Activated CD4-positive, alpha-beta T cell treated with anti-CD3 and anti-CD28 coated beads for 36 hours (primary cell): ENCODE results near the gene ATP9B. TPM values are rescaled to one million over a fixed set of nuclear protein-coding genes. Genes with fewer than 3 reads are reported as not detected.

Experiments used
- ATAC-seq: fragments of 200-7000 bp; cut with Tn5 transposase; one replicate; pipeline ENCODE4 v1.10.0; 2021; ENCODE audit warnings: mild to moderate bottlenecking, moderate library complexity
- CTCF ChIA-PET: fragments of 350-600 bp; sonication (Branson Sonifier 250); formaldehyde crosslinking; loops from one replicate; lab custom pipeline; 2021; ENCODE audit warnings: antibody characterized with exemption; lab: Charles Lee
- POLR2A ChIA-PET: fragments of 350-600 bp; sonication (Branson Sonifier 250); formaldehyde crosslinking; loops from one replicate; lab custom pipeline; 2021; ENCODE audit warnings: antibody characterized with exemption, inconsistent platforms; lab: Charles Lee
- DNase-seq: peaks from one replicate; pipeline ENCODE4 v3.0.0-alpha.2; 2020
- H3K27ac Mint-ChIP-seq: one replicate; pipeline ENCODE4 v1.8.0; 2021; ENCODE audit warnings: mixed read lengths
- H3K27me3 Mint-ChIP-seq: one replicate; pipeline ENCODE4 v1.8.0; 2021; ENCODE audit warnings: mixed read lengths
- H3K36me3 Mint-ChIP-seq: one replicate; pipeline ENCODE4 v1.8.0; 2021; ENCODE audit warnings: low read depth, mixed read lengths
- H3K4me1 Mint-ChIP-seq: one replicate; pipeline ENCODE4 v1.8.0; 2021; ENCODE audit warnings: mixed read lengths
- H3K4me3 Mint-ChIP-seq: one replicate; pipeline ENCODE4 v1.8.0; 2021; ENCODE audit warnings: mild to moderate bottlenecking, moderate library complexity, mixed read lengths
- H3K9me3 Mint-ChIP-seq: one replicate; pipeline ENCODE4 v1.8.0; 2021; ENCODE audit warnings: low read depth, mixed read lengths
- intact Hi-C, 2 experiments: fragments of 100-400 bp; cut with DNase I in 1 of 2; cut with micrococcal nuclease in 1 of 2; formaldehyde crosslinking; loops; one replicate each; pipeline versions ENCODE4 v1.14.2 to v1.15.1; 2022 to 2024; cut with DNase I, micrococcal nuclease
- total RNA-seq, 2 experiments: library from RNA; stranded (reverse); gene quantifications; one replicate each; pipeline ENCODE4 v1.2.3, GENCODE V29; 2021

Gene ATP9B
- total RNA-seq, 2 experiments from 2014 or later = 19.4 to 20.8 TPM

DNA sequence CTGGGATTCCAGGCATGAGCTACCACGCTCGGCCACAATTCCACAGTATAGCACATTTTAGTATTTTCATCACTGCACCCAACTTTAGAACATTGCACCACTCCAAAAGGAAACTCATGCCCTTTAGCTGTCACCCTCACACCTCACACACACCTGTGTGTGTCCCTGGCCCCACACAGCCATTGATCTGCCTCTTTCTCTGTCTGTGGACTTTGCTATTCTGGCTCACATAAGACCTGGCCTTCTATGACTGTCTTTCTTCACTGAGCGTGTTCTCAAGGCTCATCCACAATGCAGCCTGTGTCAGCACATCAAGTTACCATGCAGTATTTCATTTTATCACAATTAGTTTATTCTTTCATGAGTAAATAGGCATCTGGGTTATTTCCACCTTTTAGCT, 19.7 kb upstream of the ATP9B start:
- Mint-ChIP-seq H3K27me3 (peaks cover 5% of the 10 kb centered on the region), H3K27ac (no peak overlapping the region), H3K36me3 (no peaks in the 10 kb centered on the region), H3K9me3 (no peaks in the 10 kb centered on the region), H3K4me1 (no peaks in the 10 kb centered on the region), H3K4me3 (no peak overlapping the region)
- CTCF ChIA-PET = interaction anchor here (0.5 kb wide), 2 partner anchors 38 to 341 kb away, joined by 3 read pairs; no protein-coding TSS in a partner anchor
- no peak for ATAC-seq
- intact Hi-C loops = no loop called here
- POLR2A ChIA-PET = no interaction called here
- no peak for DNase-seq

DNA sequence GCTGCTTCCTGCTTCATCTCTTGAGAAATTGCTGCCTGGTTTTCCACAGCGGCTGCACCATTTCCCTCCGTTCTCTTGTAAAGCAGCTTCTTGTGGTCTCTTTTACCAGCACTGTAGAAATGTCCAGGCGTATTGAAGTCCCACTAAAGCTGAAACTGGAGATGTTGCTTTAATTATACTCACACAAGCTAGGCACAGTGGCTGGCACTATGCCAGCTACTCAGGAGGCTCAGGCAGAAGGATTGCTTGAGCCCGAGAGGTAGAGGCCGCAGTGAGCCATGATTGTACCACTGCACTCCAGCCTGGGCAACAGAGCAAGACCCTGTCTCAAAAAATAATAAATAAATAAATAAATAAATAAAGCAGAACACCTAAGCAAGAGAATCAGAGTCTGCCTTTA, 19.2 kb upstream of the ATP9B start:
- no peaks in the 10 kb centered on the region for H3K9me3 Mint-ChIP-seq
- no peaks in the 10 kb centered on the region for H3K36me3 Mint-ChIP-seq
- ChIA-PET POLR2A (no interaction called here), CTCF (no interaction called here)
- peaks cover 3% of the 10 kb centered on the region for H3K27me3 Mint-ChIP-seq
- no peak for DNase-seq
- H3K4me1 Mint-ChIP-seq = no peaks in the 10 kb centered on the region
- H3K27ac Mint-ChIP-seq = no peak overlapping the region
- H3K4me3 Mint-ChIP-seq = no peak overlapping the region
- intact Hi-C loops = no loop called here
- no peak for ATAC-seq

DNA sequence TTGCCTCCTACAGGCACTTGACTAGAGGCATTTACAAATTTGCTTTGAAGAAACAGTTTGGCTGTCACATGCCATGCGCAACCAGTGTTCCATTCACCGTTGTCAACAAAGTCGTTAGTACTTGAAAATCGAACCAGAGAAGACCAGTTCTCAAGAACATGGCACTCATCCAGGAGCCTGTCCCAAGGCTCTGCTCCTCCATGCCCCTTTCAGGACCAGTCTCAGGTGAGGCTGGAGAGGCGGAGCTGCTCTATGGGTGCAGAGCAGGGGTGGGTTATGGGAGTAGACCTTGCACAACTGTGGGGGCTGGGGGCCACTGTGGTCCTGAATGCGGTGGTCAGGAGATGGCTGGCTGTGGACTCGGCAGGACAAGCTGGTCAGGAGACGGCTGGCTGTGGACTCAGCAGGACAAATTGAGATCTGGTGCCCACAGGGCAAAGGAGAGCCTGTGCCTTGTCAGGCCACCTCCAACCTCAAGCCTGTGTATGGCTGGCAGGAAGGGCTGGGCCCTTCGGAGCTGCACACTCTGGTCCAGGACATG, 12.3 kb upstream of the ATP9B start:
- CTCF ChIA-PET = no interaction called here

DNA sequence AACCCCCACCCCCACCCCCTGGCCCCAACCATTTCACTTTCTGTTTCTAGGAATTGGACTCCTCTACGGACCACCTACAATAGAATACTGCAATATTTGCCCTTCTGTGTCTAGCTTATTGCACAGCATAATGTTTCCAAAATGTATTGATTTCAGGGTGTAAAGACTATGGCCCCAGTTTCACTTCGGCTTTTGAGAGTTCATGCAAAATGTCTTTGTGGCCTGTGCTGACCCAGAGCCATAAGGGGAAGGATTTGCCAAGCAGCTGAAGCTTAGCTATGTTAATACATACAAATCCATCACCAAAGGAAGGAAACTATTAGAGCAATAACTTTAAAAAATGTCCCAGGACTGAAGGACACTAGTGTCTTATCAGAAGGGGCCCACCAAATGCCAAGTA, 11.2 kb upstream of the ATP9B start:
- Mint-ChIP-seq H3K4me3 (no peak overlapping the region), H3K27ac (no peak overlapping the region), H3K4me1 (no peaks in the 10 kb centered on the region), H3K27me3 (peaks cover 6% of the 10 kb centered on the region), H3K36me3 (no peaks in the 10 kb centered on the region), H3K9me3 (no peaks in the 10 kb centered on the region)
- no peak for DNase-seq
- POLR2A ChIA-PET = no interaction called here
- intact Hi-C loops = no loop called here
- ATAC-seq = no peak
- CTCF ChIA-PET = no interaction called here

More for the DNA sequence above, 12.3 kb upstream of the ATP9B start:
- peaks cover 9% of the 10 kb centered on the region for H3K27me3 Mint-ChIP-seq
- H3K4me1 Mint-ChIP-seq = no peaks in the 10 kb centered on the region
- H3K4me3 Mint-ChIP-seq = no peak overlapping the region
- ATAC-seq (no peak), DNase-seq (no peak)
- H3K9me3 Mint-ChIP-seq = no peaks in the 10 kb centered on the region
- H3K36me3 Mint-ChIP-seq = no peaks in the 10 kb centered on the region
- H3K27ac Mint-ChIP-seq = no peak overlapping the region
- intact Hi-C loops = no loop called here
- POLR2A ChIA-PET = no interaction called here

- Mint-ChIP-seq H3K4me3 (no peak overlapping the region), H3K36me3 (peaks cover 23% of the 10 kb centered on the region), H3K4me1 (peaks cover 8% of the 10 kb centered on the region), H3K27ac (no peak overlapping the region), H3K27me3 (peaks cover 13% of the 10 kb centered on the region), H3K9me3 (peaks cover 23% of the 10 kb centered on the region)
- DNase-seq (no peak), ATAC-seq (no peak)
- intact Hi-C loops = no loop called here
- CTCF ChIA-PET = no interaction called here
- POLR2A ChIA-PET = interaction anchor here (0.6 kb wide), 1 partner anchor 42 kb away, joined by 3 read pairs; no protein-coding TSS in a partner anchor
These were observed 6.4 kb upstream of the ATP9B start for GRCh38 chr18:79062806-79063205.

DNA sequence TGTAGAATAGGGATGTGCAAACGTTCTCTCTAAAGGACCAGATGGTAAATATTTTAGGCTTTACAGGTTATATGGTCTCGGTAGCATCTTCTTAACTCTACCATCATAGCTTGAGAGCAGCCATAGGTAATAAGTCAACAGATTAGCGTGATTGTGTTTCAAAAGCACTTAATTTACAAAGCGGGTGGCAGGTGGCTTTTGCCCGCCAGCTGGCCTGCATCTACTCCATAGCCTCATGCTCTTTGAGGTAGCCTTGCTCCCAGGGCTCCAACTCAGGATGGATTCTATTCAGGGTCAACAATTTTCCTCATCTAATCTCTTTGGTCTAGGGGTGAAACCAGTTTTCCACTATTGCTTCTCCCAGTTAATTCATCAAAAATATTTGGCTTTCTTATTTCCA, 5.0 kb upstream of the ATP9B start:
- CTCF ChIA-PET = no interaction called here
- DNase-seq = no peak
- Mint-ChIP-seq H3K4me1 (peaks cover 10% of the 10 kb centered on the region), H3K4me3 (no peak overlapping the region), H3K27me3 (peaks cover 13% of the 10 kb centered on the region), H3K27ac (no peak overlapping the region), H3K9me3 (peaks cover 23% of the 10 kb centered on the region), H3K36me3 (peaks cover 23% of the 10 kb centered on the region)
- POLR2A ChIA-PET = no interaction called here
- intact Hi-C loops = no loop called here
- no peak for ATAC-seq

- DNase-seq (no peak), ATAC-seq (no peak)
- peaks cover 11% of the 10 kb centered on the region for H3K27me3 Mint-ChIP-seq
- ChIA-PET POLR2A (no interaction called here), CTCF (no interaction called here)
- no peak overlapping the region for H3K27ac Mint-ChIP-seq
- H3K9me3 Mint-ChIP-seq = peaks cover 23% of the 10 kb centered on the region
- peaks cover 26% of the 10 kb centered on the region for H3K36me3 Mint-ChIP-seq
- no peak overlapping the region for H3K4me3 Mint-ChIP-seq
- intact Hi-C loops = loop anchor here (5.0 kb wide), 3 partner anchors 91 to 966 kb away; partner anchors contain the start of genes RBFA (in 1 of the 2) and SLC66A2 (in 1 of the 2)
- H3K4me1 Mint-ChIP-seq = peaks cover 16% of the 10 kb centered on the region
These were observed 3.4 kb upstream of the ATP9B start for GRCh38 chr18:79065802-79066201.

DNA sequence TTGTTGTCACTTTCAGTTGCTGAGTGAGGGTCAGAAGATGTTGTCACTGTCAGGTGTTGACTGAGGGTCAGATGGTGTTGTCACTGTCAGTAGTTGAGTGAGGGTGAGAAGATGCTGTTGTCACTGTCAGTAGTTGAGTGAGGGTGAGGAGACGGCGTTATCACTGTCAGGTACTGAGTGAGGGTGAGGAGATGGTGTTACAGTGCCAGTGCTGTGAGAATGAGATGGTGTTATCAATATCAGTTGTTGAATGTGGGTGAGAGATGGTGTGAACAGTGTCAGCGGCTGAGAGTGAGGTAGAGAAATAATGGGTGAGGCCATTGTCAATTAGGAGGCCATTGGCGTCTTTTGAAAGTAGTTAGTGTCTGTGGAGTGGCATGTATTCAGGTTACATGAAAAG, 1.6 kb upstream of the ATP9B start:
- DNase-seq (no peak), ATAC-seq (no peak)
- intact Hi-C loops = loop anchor here (2.0 to 5.0 kb wide), 5 partner anchors 90 to 1041 kb away; partner anchors contain the start of genes ADNP2 (in 1 of the 2), RBFA (in 1 of the 2) and SLC66A2 (in 1 of the 2)
- Mint-ChIP-seq H3K27ac (peak overlapping the region; percentile 49), H3K9me3 (peaks cover 23% of the 10 kb centered on the region), H3K36me3 (peaks cover 36% of the 10 kb centered on the region), H3K4me1 (peaks cover 27% of the 10 kb centered on the region), H3K27me3 (peaks cover 11% of the 10 kb centered on the region), H3K4me3 (peak overlapping the region; percentile 87)
- CTCF ChIA-PET = interaction anchor here (0.6 to 0.9 kb wide), 2 partner anchors 58 to 966 kb away, joined by 3 to 4 read pairs; no protein-coding TSS in a partner anchor
- POLR2A ChIA-PET = no interaction called here

DNA sequence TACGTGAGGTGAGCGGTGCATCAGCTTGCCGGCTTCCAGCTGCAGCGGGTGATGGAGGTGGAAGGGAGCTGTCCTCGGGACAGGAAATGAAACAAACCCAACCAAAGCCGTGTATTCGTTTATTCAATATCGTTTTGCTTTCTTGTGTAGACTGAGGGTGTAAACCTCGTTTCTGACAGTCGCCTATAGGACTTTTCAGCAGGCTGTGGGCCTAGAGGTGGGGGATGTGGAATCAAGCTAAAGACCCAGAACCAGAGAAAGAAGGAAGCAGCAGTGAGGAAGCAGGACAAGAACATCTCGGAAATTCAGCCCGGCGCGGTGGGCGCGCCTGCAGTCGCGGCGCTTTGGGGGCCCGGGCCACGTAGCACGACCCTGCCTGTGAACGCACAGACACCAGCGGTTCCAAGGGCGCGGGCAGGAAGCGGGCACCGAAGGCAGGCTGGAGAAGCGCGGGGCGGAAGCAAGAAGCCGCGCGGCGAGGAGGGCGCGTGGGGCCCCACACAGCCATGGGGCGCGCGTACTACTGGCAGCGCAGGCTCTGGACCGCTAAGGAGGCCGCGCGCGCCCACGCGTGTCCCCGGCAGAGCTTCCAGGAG, 755 bp upstream of the ATP9B start:
- Mint-ChIP-seq H3K9me3 (peaks cover 23% of the 10 kb centered on the region), H3K27me3 (peaks cover 11% of the 10 kb centered on the region), H3K4me3 (peak overlapping the region; percentile 87), H3K4me1 (peaks cover 33% of the 10 kb centered on the region), H3K36me3 (peaks cover 43% of the 10 kb centered on the region), H3K27ac (peak overlapping the region; percentile 99)
- ChIA-PET POLR2A (interaction anchor here (0.6 to 1.1 kb wide), 3 partner anchors 106 to 612 kb away, joined by 3 to 5 read pairs (median 3); no protein-coding TSS in a partner anchor), CTCF (interaction anchor here (0.6 to 1.2 kb wide), 3 partner anchors 59 to 1091 kb away, joined by 3 to 4 read pairs (median 3); no protein-coding TSS in a partner anchor)
- DNase-seq (peak; percentile 61), ATAC-seq (peak; percentile 41)
- intact Hi-C loops = loop anchor here (2.0 to 5.0 kb wide), 5 partner anchors 89 to 1040 kb away; partner anchors contain the start of genes ADNP2 (in 1 of the 2), RBFA (in 1 of the 2) and SLC66A2 (in 1 of the 2)

DNA sequence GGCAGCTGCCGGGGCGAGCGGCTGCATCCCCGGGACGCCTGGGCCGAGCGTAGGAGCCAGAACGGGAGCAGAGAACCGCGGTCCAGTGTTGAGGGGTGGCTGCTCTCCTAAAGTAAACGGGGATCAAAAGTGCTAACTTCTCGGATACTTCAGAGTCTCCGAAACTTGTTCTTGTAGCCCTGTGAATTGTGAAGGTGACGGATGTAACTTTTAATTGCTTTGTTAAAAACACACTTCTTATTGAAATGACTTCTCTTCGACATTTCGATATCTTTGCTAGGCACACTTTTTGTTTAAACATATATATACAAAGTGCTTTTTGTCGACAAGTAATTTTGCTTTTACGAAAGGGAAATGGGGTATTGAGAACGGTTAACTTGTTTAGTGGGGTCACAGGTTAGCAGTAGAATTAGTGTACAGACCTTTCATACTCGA, 540 bp downstream of the ATP9B start:
- Mint-ChIP-seq H3K27ac (peak overlapping the region; percentile 87), H3K9me3 (peaks cover 23% of the 10 kb centered on the region), H3K4me1 (peaks cover 43% of the 10 kb centered on the region), H3K4me3 (peak overlapping the region; percentile 87), H3K27me3 (peaks cover 11% of the 10 kb centered on the region), H3K36me3 (peaks cover 52% of the 10 kb centered on the region)
- peak; percentile 9 for ATAC-seq
- POLR2A ChIA-PET = interaction anchor here (0.7 kb wide), 1 partner anchor 573 kb away, joined by 3 read pairs; no protein-coding TSS in a partner anchor
- CTCF ChIA-PET = interaction anchor here (0.7 kb wide), 1 partner anchor 158 kb away, joined by 3 read pairs; no protein-coding TSS in a partner anchor
- intact Hi-C loops = loop anchor here (1.0 to 5.0 kb wide), 8 partner anchors 88 to 1039 kb away; partner anchors contain the start of genes RBFA (in 2 of the 2), ADNP2 (in 1 of the 2), NFATC1 (in 1 of the 2) and SLC66A2 (in 1 of the 2)
- DNase-seq = no peak

- DNase-seq (no peak), ATAC-seq (no peak)
- peak overlapping the region; percentile 87 for H3K4me3 Mint-ChIP-seq
- H3K4me1 Mint-ChIP-seq = peaks cover 49% of the 10 kb centered on the region
- peaks cover 11% of the 10 kb centered on the region for H3K27me3 Mint-ChIP-seq
- peak overlapping the region; percentile 87 for H3K27ac Mint-ChIP-seq
- ChIA-PET CTCF (interaction anchor here (0.7 kb wide), 1 partner anchor 158 kb away, joined by 3 read pairs; no protein-coding TSS in a partner anchor), POLR2A (interaction anchor here (0.7 kb wide), 1 partner anchor 573 kb away, joined by 3 read pairs; no protein-coding TSS in a partner anchor)
- intact Hi-C loops = no loop called here
- peaks cover 23% of the 10 kb centered on the region for H3K9me3 Mint-ChIP-seq
- peaks cover 54% of the 10 kb centered on the region for H3K36me3 Mint-ChIP-seq
These were observed 1.3 kb downstream of the ATP9B start for GRCh38 chr18:79070486-79070885.
